KG1 (cell line): ENCODE data around the gene LEKR1.
"Not testable (repeated sequence)": the region's sequence is repeated elsewhere in the genome, so short reads cannot be mapped to it uniquely, and the experiment has no call there.

Experiments used
- DNase-seq: peaks from one replicate; lab custom pipeline; 2025; lab: John Stamatoyannopoulos, UW

LEKR1 gene

GRCh38 chr3:156826144-156826895, at the start of gene LEKR1:
LEKR1 (plus strand) TSS chr3:156826353; CDS start chr3:156829330, 2,977 bp downstream.
- no peak for DNase-seq

- DNase-seq = no peak
Observed at GRCh38 chr3:156776871-156777270, 49.3 kb upstream of the LEKR1 start.

GRCh38 chr3:156781310-156782230, 44.6 kb upstream of the LEKR1 start:
- DNase-seq = no peak

- no peak for DNase-seq
Observed at GRCh38 chr3:156782319-156782718, 43.8 kb upstream of the LEKR1 start.

GRCh38 chr3:156782921-156783320, 43.2 kb upstream of the LEKR1 start:
- DNase-seq = no peak

GRCh38 chr3:156787001-156787400, 39.2 kb upstream of the LEKR1 start:
- DNase-seq = no peak

- no peak for DNase-seq
Observed at GRCh38 chr3:156787926-156788663, 38.1 kb upstream of the LEKR1 start.

GRCh38 chr3:156788846-156789245, 37.3 kb upstream of the LEKR1 start:
- DNase-seq = no peak

GRCh38 chr3:156790156-156790555, 36.0 kb upstream of the LEKR1 start:
- DNase-seq = no peak

- DNase-seq = no peak
Observed at GRCh38 chr3:156792114-156792513, 34.0 kb upstream of the LEKR1 start.

GRCh38 chr3:156792536-156792935, 33.6 kb upstream of the LEKR1 start:
- no peak for DNase-seq

GRCh38 chr3:156792945-156793344, 33.2 kb upstream of the LEKR1 start:
- no peak for DNase-seq

GRCh38 chr3:156793400-156793799, 32.8 kb upstream of the LEKR1 start:
- no peak for DNase-seq

GRCh38 chr3:156793851-156794250, 32.3 kb upstream of the LEKR1 start:
- no peak for DNase-seq

- no peak for DNase-seq
Observed at GRCh38 chr3:156795890-156796481, 30.2 kb upstream of the LEKR1 start.

GRCh38 chr3:156797368-156797767, 28.8 kb upstream of the LEKR1 start:
- DNase-seq = no peak

GRCh38 chr3:156800287-156800686, 25.9 kb upstream of the LEKR1 start:
- not testable (repeated sequence) for DNase-seq

- DNase-seq = no peak
Observed at GRCh38 chr3:156801746-156802145, 24.4 kb upstream of the LEKR1 start.

- no peak for DNase-seq
Observed at GRCh38 chr3:156802821-156803606, 23.1 kb upstream of the LEKR1 start.

- DNase-seq = no peak
Observed at GRCh38 chr3:156803952-156804741, 22.0 kb upstream of the LEKR1 start.
